ENCODE measurements around the gene ZSCAN5A. TPM values are rescaled to one million over a fixed set of nuclear protein-coding genes. Genes with fewer than 3 reads are reported as not detected.

ZSCAN5A gene
- total RNA-seq, 1 donor from 2014 or later: 1.4 TPM

- DNase-seq (ENCODE audit: low read depth): no peak
- H3K4me3 ChIP-seq (ENCODE audit: low read depth, low read length): no peak overlapping the region
- no peak for TF ChIP-seq CTCF (conservative IDR thresholded peaks at IDR 0.05; ENCODE audit: low read depth, low read length)
Measured at GRCh38 chr19:56297010-56297409, 17.6 kb downstream of the ZSCAN5A start.

GRCh38 chr19:56295531-56296455 lies 18.8 kb downstream of the ZSCAN5A start:
- no peak overlapping the region for H3K4me3 ChIP-seq (ENCODE audit: low read depth, low read length)
- no peak for DNase-seq (ENCODE audit: low read depth)
- no peak for TF ChIP-seq CTCF (conservative IDR thresholded peaks at IDR 0.05; ENCODE audit: low read depth, low read length)

- no peak overlapping the region for H3K4me3 ChIP-seq (ENCODE audit: low read depth, low read length)
- no peak for TF ChIP-seq CTCF (conservative IDR thresholded peaks at IDR 0.05; ENCODE audit: low read depth, low read length)
- no peak for DNase-seq (ENCODE audit: low read depth)
Measured at GRCh38 chr19:56294549-56294948, 20.1 kb downstream of the ZSCAN5A start.

- TF ChIP-seq CTCF (conservative IDR thresholded peaks at IDR 0.05; ENCODE audit: low read depth, low read length): no peak
- H3K4me3 ChIP-seq (ENCODE audit: low read depth, low read length): no peak overlapping the region
- no peak for DNase-seq (ENCODE audit: low read depth)
Measured at GRCh38 chr19:56291867-56292266, 22.8 kb downstream of the ZSCAN5A start.

- no peak for DNase-seq (ENCODE audit: low read depth)
- no peak overlapping the region for H3K4me3 ChIP-seq (ENCODE audit: low read depth, low read length)
- no peak for TF ChIP-seq CTCF (conservative IDR thresholded peaks at IDR 0.05; ENCODE audit: low read depth, low read length)
Measured at GRCh38 chr19:56290104-56290503, 24.5 kb downstream of the ZSCAN5A start.

- no peak for TF ChIP-seq CTCF (conservative IDR thresholded peaks at IDR 0.05; ENCODE audit: low read depth, low read length)
- no peak for DNase-seq (ENCODE audit: low read depth)
- no peak overlapping the region for H3K4me3 ChIP-seq (ENCODE audit: low read depth, low read length)
Measured at GRCh38 chr19:56284746-56285145, 29.9 kb downstream of the ZSCAN5A start.

GRCh38 chr19:56282809-56283208 lies 31.8 kb downstream of the ZSCAN5A start:
- H3K4me3 ChIP-seq (ENCODE audit: low read depth, low read length): no peak overlapping the region
- no peak for DNase-seq (ENCODE audit: low read depth)
- no peak for TF ChIP-seq CTCF (conservative IDR thresholded peaks at IDR 0.05; ENCODE audit: low read depth, low read length)
